Activated CD8-positive, alpha-beta memory T cell treated with anti-CD3 and anti-CD28 coated beads, Interleukin-2, amount 50 U/mL, for 1 hour (primary cell): Measurements from ENCODE around the gene POGK.

Source experiments
- DNase-seq: peaks from one replicate; pipeline ENCODE4 v3.0.0-alpha.2; 2020; ENCODE audit errors: extremely low read depth

The POGK gene

DNA sequence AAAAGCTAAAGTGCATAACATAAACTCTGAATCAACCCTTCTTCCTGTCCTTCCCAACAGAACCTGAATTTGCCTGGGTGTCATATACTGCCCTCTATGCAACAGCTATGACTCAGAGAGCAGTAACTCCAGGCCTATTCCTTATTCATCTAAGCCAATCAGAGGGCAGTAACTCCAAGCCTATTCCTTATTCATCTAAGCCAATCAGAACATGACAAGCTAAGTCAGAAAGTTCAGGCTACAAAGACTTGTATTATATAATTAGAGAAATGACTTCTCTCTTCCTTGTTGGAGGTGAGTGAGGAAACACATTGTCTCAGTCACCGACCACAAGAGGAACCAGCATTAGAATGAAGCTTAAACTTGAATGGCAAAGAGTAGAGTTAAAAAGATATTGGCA is 63.0 kb downstream of the POGK start:
- DNase-seq, result no peak

DNA sequence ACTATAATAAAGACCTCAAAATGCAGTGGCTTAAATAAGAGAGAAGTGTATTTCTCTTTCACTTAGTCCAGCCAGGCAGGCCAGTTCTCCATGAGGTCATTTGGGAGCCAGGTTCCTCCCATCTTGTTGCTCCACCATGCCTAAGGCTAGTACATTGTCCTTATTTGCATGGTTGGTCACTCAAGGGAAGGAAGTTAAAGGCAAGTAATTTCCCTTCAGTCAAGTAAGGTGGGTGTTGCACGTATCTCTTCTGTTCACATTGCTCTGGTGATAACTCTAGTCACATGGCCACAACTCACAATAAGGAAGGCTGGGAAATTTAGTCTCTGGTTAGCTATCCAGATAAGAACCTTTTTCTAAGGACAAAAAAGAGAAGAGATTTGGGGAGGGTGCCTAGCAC is 64.0 kb downstream of the POGK start:
- DNase-seq, result no peak

DNA sequence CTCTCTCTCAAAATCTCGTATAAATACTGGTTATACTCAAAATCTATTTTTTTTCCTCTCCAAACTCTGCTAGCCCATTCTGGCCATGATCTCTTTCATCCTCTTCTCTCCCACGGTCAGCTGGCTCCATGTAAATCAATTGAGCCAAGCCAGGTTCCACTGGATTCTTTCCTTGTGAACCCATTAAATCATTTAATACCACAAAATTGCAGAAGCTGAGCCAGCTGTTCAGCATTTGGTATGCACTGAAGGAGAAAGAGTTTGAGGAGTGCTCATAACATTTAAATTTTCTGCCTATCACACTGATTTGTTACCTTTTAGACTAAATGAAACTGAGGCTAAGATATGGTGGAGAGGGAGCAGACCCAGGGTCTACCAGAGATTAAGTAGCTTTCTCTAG is 65.9 kb downstream of the POGK start:
- DNase-seq, result no peak

DNA sequence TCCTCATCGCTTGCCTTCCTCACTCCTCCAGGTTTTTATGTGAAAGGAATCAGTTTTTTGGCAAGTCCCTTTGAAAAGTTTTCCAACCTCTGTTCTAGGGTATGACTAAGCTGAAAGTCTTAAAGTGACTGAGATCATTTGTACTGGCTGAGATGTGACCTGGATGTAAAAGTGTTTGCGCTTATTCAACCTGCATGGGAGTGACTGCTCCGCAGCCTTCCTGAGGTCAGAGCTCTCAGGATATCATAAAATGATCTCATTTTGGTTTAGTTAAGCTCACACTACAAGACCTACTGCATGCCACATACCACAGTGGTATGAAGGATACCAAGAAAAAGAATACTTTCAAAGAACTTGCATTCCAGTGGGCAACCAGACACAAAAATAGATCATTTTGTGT is 66.6 kb downstream of the POGK start:
- no peak for DNase-seq
